GM12874 (cell line): ENCODE measurements around the gene PHTF2.

Source experiments
- CTCF ChIP-seq: IDR thresholded peaks from 2 replicates; pipeline ENCODE4 v1.5.1; 2011; ENCODE audit warnings: low read depth, mild to moderate bottlenecking, control low read depth, low read length, moderate library complexity; ENCODE audit not compliant: insufficient read depth

The PHTF2 gene

GRCh38 chr7:77893813-77894212, 95.2 kb downstream of the PHTF2 start:
- TF ChIP-seq CTCF: no peak

DNA sequence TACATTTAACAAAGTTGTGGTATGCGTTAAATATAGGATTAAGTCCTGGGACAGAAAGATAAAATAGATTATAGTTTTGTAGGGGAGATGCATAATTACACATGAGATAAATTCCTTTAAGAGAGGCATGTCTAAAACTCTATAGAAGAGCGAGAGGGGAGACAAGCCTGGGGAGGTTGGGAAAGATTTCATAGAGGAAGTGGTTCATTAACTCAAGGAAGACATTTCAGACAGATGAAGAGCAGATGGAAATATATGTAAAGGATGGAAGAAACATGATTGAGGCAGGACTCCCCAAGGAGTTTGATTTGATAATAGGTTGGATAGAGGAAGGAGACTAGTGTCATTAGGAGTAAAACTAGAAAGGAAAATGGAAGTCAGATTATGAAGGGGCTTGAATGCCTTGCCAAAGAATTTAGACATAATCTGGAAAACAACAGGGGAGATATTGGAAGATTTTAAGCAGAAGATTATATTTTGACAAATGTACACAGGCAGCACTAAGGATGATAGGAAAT, 96.1 kb downstream of the PHTF2 start:
- no peak for TF ChIP-seq CTCF

- no peak for TF ChIP-seq CTCF
Measured at GRCh38 chr7:77895905-77896304, 97.3 kb downstream of the PHTF2 start.

DNA sequence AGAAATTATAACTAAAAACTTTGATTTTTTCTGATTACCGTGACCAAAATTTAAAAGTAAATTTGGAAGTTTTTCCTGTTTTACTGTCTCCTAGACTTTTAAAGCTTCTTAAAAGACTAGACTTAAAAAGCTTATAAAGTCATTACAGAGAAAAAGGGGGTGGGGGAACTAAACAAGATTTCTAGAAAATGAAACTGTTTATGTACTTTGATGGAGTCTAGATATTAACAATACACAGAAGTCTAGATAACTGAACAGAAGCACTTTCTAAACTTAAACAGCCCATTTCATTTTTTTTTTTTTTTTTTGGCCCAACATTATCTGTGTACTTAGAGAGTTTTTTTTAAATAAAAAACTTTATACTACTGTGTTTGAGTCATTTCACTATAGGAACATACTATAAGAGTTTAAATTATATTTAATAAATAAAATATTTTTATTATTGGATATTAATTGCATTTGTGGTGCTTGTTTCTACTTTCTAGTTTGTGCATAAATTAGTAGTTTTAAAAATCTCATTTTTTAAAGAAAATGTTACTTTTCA, 98.5 kb downstream of the PHTF2 start:
- TF ChIP-seq CTCF: no peak

DNA sequence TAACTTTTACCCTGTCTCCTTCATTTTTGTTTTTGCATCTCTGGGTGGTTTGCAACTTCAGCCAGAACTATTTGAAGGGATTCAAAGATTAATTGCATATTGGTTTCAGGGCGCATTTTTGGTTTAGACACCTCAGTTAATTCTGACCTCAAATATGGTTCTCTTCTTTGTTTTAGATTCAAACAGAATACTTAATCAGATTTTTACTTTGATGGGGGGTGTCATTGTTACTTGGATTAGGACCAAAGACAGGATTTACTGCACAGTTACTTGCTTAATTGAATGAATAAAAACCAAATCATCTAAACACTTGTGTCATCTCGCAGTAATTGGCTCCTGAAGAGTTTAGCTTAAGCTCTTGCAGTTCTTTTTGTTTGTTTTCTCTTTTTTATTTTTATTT, 100.9 kb downstream of the PHTF2 start:
- TF ChIP-seq CTCF: no peak

GRCh38 chr7:77903597-77903996, 105.0 kb downstream of the PHTF2 start:
- TF ChIP-seq CTCF: peak; percentile 54

- TF ChIP-seq CTCF: no peak
Measured at GRCh38 chr7:77904252-77904651, 105.7 kb downstream of the PHTF2 start.

GRCh38 chr7:77907281-77907680, 108.7 kb downstream of the PHTF2 start:
- TF ChIP-seq CTCF: no peak
